Activated CD4-positive, alpha-beta memory T cell treated with anti-CD3 and anti-CD28 coated beads, Interleukin-2, amount 10 ng/mL, durations not matched to agents 7 days and 5 days (primary cell): ENCODE measurements around the gene PCSK5. TPM values are rescaled to one million over a fixed set of nuclear protein-coding genes. Genes with fewer than 3 reads are reported as not detected.
A peak's percentile ranks its signal among the peaks of the same experiment; 100 is the strongest.

Experiments
- CTCF ChIA-PET: fragments of 350-600 bp; sonication (Branson Sonifier 250); formaldehyde crosslinking; loops from one replicate; lab custom pipeline; 2021; ENCODE audit warnings: antibody characterized with exemption, inconsistent platforms; lab: Charles Lee
- POLR2A ChIA-PET: fragments of 350-600 bp; sonication (Branson Sonifier 250); formaldehyde crosslinking; loops from one replicate; lab custom pipeline; 2021; ENCODE audit warnings: antibody characterized with exemption; lab: Charles Lee
- DNase-seq: peaks from one replicate; pipeline ENCODE4 v3.0.0-alpha.2; 2020
- H3K27ac Mint-ChIP-seq: one replicate; pipeline ENCODE4 v1.8.0; 2021; ENCODE audit warnings: mild to moderate bottlenecking, mixed read lengths
- H3K27me3 Mint-ChIP-seq: one replicate; pipeline ENCODE4 v1.8.0; 2021; ENCODE audit warnings: mixed read lengths
- H3K36me3 Mint-ChIP-seq: one replicate; pipeline ENCODE4 v1.8.0; 2021; ENCODE audit warnings: low read depth, mixed read lengths
- H3K4me1 Mint-ChIP-seq: one replicate; pipeline ENCODE4 v1.8.0; 2021; ENCODE audit warnings: mixed read lengths
- H3K4me3 Mint-ChIP-seq: one replicate; pipeline ENCODE4 v1.8.0; 2021; ENCODE audit warnings: mild to moderate bottlenecking, mixed read lengths
- H3K9me3 Mint-ChIP-seq: one replicate; pipeline ENCODE4 v1.8.0; 2021; ENCODE audit warnings: mixed read lengths
- total RNA-seq, 2 experiments: library from RNA; stranded (reverse); gene quantifications; one replicate each; pipeline ENCODE4 v1.2.3, GENCODE V29; 2021

Gene PCSK5
- total RNA-seq, 2 experiments from 2014 or later = 1.2 to 1.7 TPM

DNA sequence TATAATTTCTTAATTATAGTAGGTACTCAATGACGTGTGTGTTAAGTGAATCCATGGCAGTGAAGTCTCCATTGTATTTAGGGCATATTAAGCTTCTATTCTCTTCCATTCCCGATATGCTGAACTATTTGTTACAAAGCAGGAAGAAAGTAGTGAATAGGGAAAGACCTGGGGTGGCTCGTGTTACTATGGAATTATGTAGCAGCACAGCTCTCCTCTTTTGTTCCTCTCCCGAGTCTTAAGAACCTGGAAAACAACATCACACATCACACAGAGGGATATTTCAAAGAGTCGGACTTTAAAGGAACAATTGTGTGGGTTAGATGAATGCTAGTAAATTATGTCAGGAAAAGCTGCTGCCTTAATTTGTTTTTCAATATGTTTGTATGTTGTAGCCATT, 131.8 kb downstream of the PCSK5 start:
- Mint-ChIP-seq H3K9me3 (no peaks in the 10 kb centered on the region), H3K4me1 (peaks cover 50% of the 10 kb centered on the region), H3K27me3 (no peaks in the 10 kb centered on the region), H3K27ac (no peak overlapping the region), H3K36me3 (peaks cover 2% of the 10 kb centered on the region), H3K4me3 (no peak overlapping the region)
- ChIA-PET CTCF (interaction anchor here (0.5 kb wide), 1 partner anchor 280 kb away, joined by 3 read pairs; no protein-coding TSS in a partner anchor), POLR2A (no interaction called here)
- DNase-seq = no peak

DNA sequence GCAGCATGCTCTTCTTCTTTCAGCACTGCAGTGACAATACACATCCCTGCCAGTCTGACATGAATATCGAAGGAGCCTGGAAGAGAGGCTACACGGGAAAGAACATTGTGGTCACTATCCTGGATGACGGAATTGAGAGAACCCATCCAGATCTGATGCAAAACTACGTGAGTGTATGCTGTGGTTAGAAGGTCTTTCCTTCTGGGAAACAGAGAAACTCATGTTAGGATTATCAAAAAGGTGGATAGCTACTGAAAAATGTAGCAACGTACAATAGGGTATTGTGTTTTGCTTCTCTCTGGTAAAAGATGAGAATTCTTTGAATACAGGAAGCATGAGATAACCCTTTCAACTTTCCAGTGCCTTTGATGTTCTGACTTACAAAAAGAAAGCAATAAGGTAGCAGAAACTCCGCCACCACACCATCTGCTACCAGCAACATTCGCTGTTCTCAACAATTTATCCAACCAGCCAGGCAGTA, 133.3 kb downstream of the PCSK5 start:
- Mint-ChIP-seq H3K4me1 (peaks cover 54% of the 10 kb centered on the region), H3K27ac (peak overlapping the region; percentile 58), H3K36me3 (peaks cover 2% of the 10 kb centered on the region), H3K27me3 (no peaks in the 10 kb centered on the region), H3K9me3 (no peaks in the 10 kb centered on the region), H3K4me3 (peak overlapping the region; percentile 11)
- POLR2A ChIA-PET = no interaction called here
- peak; percentile 28 for DNase-seq
- CTCF ChIA-PET = no interaction called here

DNA sequence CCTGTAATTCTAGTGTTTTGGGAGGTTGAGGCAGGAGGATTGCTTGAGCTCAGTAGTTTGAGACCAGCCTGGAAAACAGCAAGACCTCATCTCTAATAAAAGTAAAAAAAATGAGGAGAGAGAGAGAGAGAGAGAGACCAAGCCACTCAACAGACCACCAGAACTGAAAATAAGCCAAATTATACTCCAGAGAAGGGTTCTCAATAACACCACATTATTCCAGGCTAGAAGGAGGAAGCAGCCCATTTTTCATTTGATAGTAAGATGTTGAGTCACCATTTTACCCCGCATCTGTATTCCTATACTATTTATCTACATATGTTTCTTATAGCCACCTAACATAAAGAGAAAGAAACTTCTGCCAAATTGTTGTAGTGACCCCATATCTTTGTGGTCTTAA, 134.8 kb downstream of the PCSK5 start:
- Mint-ChIP-seq H3K27ac (no peak overlapping the region), H3K36me3 (peaks cover 2% of the 10 kb centered on the region), H3K9me3 (no peaks in the 10 kb centered on the region), H3K27me3 (no peaks in the 10 kb centered on the region), H3K4me1 (peaks cover 49% of the 10 kb centered on the region), H3K4me3 (no peak overlapping the region)
- no peak for DNase-seq
- CTCF ChIA-PET = no interaction called here
- POLR2A ChIA-PET = no interaction called here

DNA sequence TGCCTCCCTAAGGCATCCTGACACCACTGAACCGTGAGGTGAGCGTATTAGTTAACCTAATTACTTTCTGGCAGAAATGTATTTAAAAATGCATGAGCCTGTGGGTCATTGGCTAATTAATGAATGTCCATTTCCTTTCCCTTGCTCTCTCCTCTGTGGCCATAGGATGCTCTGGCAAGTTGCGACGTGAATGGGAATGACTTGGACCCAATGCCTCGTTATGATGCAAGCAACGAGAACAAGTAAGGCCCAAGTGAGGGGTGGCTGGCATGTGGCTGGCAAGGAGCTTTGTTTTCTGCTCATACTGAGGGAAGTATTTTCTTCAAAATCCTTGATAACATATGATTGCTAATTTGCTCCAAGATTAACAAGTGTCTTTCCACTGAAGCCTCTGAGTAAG, 136.3 kb downstream of the PCSK5 start:
- Mint-ChIP-seq H3K9me3 (no peaks in the 10 kb centered on the region), H3K4me3 (no peak overlapping the region), H3K27ac (no peak overlapping the region), H3K4me1 (peaks cover 39% of the 10 kb centered on the region), H3K27me3 (no peaks in the 10 kb centered on the region), H3K36me3 (peaks cover 2% of the 10 kb centered on the region)
- ChIA-PET CTCF (no interaction called here), POLR2A (no interaction called here)
- DNase-seq = no peak

DNA sequence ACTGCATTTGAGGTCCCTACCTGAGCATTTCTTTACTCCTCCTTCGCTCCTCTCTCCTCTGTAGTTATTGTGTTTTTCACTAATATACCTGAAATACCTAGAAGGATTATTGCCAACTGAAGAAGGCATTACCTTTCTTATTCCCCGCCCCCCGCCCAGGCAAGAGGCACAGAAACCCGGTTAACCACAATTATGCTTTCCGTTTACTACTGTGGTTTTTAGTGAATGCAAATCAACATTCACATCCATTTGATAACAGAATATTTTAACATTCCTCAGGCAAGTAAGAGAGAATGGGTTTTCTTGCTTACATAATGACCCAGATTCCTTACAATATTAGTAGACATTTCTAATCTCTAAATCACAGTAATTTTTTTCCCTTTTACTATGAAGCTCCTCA, 136.9 kb downstream of the PCSK5 start:
- ChIA-PET POLR2A (no interaction called here), CTCF (no interaction called here)
- Mint-ChIP-seq H3K9me3 (no peaks in the 10 kb centered on the region), H3K4me3 (no peak overlapping the region), H3K36me3 (peaks cover 2% of the 10 kb centered on the region), H3K4me1 (peaks cover 38% of the 10 kb centered on the region), H3K27me3 (no peaks in the 10 kb centered on the region), H3K27ac (no peak overlapping the region)
- DNase-seq = no peak

DNA sequence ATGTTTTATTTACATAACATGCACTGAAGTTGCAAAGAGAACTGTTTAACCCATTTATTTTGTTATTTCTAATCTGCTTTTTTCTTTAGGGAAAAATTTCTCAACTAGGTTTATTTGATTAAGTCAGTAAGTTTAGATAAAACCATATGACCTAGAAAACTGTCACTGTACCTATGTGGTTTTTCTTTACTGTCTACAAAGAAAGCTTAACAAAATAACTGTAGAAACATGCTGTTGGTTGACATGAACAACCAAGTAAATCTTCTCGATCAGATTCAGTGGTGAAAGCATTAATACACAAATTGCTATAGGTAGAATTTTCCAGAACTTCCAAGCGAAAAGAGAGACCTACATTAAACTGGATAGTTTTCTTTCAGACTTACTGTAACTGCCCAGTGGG, 137.4 kb downstream of the PCSK5 start:
- H3K36me3 Mint-ChIP-seq = peaks cover 2% of the 10 kb centered on the region
- POLR2A ChIA-PET = no interaction called here

DNA sequence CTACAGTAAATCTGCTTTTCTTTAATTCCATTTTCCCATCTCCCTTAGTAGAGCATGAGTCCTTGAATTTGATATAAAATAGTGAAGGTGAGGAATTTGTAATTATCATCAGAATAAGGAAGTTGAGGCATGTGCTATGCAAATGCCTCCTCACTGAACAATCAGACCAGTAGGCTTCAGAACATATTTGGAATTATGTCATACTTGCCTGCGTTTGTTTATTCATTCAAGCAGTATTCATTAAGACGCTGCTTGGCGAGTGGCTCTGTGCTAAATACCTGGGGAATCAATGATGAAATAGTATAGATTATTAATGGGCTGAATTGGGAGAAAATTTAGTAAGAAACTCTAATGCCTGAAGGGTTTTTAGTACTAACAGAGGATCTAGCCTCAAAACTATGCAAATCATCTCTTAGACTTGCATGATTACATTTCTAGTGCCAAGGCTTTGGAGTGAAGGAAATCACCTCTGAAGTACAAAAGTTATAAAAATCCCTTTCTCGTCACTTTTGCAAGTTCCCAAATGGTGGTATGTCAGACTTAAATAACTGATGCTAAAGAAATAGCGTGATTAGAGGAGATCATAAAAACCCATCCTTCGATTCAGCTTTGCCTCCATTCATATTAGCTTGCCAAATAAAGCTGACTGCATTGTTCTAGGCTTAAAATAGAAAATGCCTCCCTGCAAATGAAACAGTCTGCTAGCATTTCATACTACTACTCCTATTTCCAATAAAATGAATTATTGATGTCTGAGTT, 141.7 kb downstream of the PCSK5 start:
- Mint-ChIP-seq H3K4me1 (peaks cover 10% of the 10 kb centered on the region), H3K27me3 (no peaks in the 10 kb centered on the region), H3K27ac (no peak overlapping the region), H3K9me3 (no peaks in the 10 kb centered on the region), H3K36me3 (no peaks in the 10 kb centered on the region), H3K4me3 (no peak overlapping the region)
- DNase-seq = no peak
- ChIA-PET CTCF (no interaction called here), POLR2A (no interaction called here)

More for the DNA sequence above, 137.4 kb downstream of the PCSK5 start:
- no peak for DNase-seq
- CTCF ChIA-PET = no interaction called here
- Mint-ChIP-seq H3K27ac (no peak overlapping the region), H3K9me3 (no peaks in the 10 kb centered on the region), H3K4me1 (peaks cover 37% of the 10 kb centered on the region), H3K27me3 (no peaks in the 10 kb centered on the region), H3K4me3 (no peak overlapping the region)

DNA sequence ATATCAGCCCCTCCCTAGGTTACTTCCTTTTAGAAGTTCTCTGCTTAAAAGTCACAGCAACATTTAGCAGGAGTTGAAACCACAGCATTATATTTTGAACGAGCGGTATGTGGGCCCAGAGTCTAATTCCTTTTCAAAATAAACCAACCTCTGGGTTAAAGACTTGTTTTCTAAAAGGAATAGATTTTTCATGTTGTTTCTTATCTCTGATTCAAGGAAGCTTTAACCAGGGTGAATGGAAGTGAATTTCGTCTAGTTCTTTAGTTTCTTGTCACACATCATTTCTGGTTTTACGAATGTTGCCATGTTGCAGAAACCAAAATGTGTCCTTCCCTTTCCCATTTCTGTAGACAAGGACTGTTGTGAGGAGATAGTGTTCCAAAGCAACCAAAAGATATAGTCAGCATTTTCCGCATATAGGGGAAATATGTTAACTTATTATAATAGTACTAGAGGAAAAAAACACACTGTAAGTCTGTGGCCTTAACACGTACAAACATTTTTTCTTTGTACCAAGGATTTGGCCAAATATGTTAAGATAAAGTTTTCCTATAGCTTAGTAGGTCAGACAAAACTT, 142.4 kb downstream of the PCSK5 start:
- H3K27ac Mint-ChIP-seq = no peak overlapping the region
- no peaks in the 10 kb centered on the region for H3K27me3 Mint-ChIP-seq
- ChIA-PET POLR2A (no interaction called here), CTCF (no interaction called here)
- peaks cover 5% of the 10 kb centered on the region for H3K4me1 Mint-ChIP-seq
- H3K36me3 Mint-ChIP-seq = no peaks in the 10 kb centered on the region
- H3K9me3 Mint-ChIP-seq = no peaks in the 10 kb centered on the region
- no peak overlapping the region for H3K4me3 Mint-ChIP-seq
- no peak for DNase-seq

DNA sequence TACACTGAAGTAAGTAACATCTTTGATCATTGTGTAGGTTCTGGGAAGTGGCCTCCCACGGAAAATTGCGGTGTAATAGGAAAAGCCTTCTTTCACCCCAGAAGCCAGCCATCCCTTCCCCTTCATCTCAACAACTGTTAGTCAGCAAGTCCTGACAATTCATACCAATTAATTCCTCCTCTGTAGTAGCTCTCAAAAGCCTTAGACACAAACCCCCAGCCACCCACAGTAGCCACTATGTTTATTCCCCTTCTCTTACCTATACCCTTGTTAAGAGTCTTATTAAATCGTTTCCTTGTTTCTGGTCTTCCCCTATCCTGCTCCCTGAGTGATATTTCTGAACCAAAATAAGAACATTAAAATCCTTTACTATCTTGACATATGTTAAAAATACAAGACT, 143.6 kb downstream of the PCSK5 start:
- DNase-seq = no peak
- Mint-ChIP-seq H3K9me3 (no peaks in the 10 kb centered on the region), H3K4me3 (no peak overlapping the region), H3K27ac (no peak overlapping the region), H3K27me3 (no peaks in the 10 kb centered on the region), H3K4me1 (no peaks in the 10 kb centered on the region), H3K36me3 (no peaks in the 10 kb centered on the region)
- CTCF ChIA-PET = no interaction called here
- POLR2A ChIA-PET = no interaction called here

DNA sequence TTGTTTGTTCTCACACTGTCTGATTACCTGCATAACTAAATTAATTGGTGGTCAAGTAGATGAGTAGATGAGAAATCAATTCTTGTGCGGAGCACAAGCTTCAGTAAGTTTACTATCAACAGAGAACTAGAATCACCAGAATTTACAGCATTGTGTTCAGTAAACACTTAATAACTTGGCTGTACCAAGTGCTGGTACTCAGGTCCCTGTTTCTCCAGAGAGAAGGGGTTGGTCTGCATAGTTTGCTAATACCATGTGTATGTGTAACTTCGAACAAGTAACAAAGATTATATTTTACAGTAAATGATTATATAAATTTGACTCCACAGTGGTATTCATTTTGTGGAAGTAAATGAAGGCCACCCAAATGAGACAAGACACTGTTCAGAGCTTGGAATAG, 146.3 kb downstream of the PCSK5 start:
- no peaks in the 10 kb centered on the region for H3K27me3 Mint-ChIP-seq
- H3K9me3 Mint-ChIP-seq = no peaks in the 10 kb centered on the region
- DNase-seq = no peak
- H3K4me1 Mint-ChIP-seq = no peaks in the 10 kb centered on the region
- ChIA-PET CTCF (no interaction called here), POLR2A (no interaction called here)
- H3K27ac Mint-ChIP-seq = no peak overlapping the region
- H3K4me3 Mint-ChIP-seq = no peak overlapping the region
- H3K36me3 Mint-ChIP-seq = no peaks in the 10 kb centered on the region

DNA sequence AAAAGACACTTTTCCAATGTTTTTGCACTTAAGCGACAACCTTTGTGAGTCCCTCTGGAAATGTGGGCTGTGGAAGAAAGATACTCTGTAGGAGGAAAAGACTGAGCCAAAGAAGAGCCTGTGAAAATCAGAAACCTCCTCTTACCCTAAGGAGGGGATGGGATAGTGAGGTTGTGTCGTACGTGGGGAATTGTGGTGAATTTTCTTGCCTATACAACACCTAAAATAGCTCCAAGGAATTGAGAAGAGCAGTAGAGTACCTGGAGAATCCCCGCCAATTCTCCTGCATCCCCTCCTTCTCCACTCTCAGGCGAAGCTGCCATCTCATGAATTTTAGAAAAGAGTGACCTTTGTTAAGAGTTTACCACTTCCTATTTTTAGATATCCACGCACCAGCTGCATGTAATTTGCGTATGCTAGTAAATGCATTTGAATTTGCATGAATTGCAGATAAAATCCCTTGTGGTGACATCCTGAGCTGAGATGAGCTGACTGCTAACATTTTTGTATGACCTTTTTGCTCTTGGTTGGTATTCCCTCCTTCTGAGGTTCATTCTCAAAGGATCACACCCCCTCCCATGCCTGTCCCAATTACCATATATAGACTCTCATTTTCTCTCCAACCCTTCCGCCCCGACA, 147.2 kb downstream of the PCSK5 start:
- Mint-ChIP-seq H3K4me3 (no peak overlapping the region), H3K27me3 (no peaks in the 10 kb centered on the region), H3K36me3 (no peaks in the 10 kb centered on the region), H3K27ac (no peak overlapping the region), H3K4me1 (no peaks in the 10 kb centered on the region), H3K9me3 (no peaks in the 10 kb centered on the region)
- ChIA-PET POLR2A (no interaction called here), CTCF (no interaction called here)
- DNase-seq = no peak

DNA sequence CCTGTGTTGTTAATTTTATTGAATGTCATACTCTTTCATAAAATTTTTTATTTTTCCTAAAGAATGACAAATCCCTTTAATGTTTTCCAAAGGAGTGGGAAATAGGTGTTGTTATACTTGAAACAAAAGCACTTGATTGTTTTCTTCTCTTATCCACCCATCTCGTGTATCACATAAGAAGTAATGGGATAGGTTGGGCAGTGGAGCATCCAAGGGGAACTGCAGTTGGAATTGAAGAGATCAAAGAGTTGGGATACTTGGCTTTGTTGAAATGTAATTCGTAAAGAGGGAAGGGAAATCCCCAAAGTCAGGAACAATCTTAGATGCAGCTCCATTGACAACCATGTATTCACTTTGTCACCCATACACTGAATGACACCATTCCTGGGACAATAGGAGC, 148.0 kb downstream of the PCSK5 start:
- no peak for DNase-seq
- Mint-ChIP-seq H3K4me3 (no peak overlapping the region), H3K27me3 (no peaks in the 10 kb centered on the region), H3K27ac (no peak overlapping the region), H3K4me1 (no peaks in the 10 kb centered on the region), H3K36me3 (no peaks in the 10 kb centered on the region), H3K9me3 (no peaks in the 10 kb centered on the region)
- POLR2A ChIA-PET = no interaction called here
- CTCF ChIA-PET = no interaction called here

DNA sequence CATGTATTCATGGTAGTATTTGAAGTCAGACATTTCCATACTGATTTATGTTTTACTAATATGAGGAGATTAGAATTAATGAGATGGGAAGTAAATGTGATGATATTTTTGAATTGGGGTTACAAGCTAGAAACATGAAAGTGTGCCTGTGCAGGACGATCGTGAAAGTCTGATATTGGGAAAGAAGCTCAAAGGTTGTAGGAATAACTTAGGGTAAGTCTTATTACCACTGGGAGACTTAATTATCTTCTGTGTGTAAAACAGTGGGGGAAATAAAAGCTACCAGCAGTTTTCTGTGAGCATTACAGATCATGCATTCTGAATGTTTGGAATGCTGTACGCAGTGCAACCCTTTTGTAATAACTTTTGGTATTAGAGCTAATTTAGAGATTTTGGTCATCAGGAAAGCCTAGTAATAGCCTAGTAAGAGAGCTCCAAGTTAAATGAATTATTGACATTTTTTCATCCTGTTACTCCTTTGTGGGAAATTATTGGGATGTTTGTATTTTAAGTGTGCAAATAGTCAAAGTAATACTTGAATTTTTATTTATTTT, 153.9 kb downstream of the PCSK5 start:
- Mint-ChIP-seq H3K4me3 (no peak overlapping the region), H3K4me1 (no peaks in the 10 kb centered on the region), H3K36me3 (no peaks in the 10 kb centered on the region), H3K27ac (no peak overlapping the region), H3K27me3 (no peaks in the 10 kb centered on the region), H3K9me3 (no peaks in the 10 kb centered on the region)
- ChIA-PET CTCF (no interaction called here), POLR2A (no interaction called here)
- DNase-seq = no peak
